A549 treated with ZK216348 at 1 μM for 4 hours (cell line): ENCODE data around the gene MRPS7. TPM values are rescaled to one million over a fixed set of nuclear protein-coding genes. Genes with fewer than 3 reads are reported as not detected.

ENCODE experiments used
- total RNA-seq: library from RNA; stranded (reverse); fragments of 200-300 nt; extraction: Qiagen RNA extraction; gene quantifications from 5 replicates; pipeline ENCODE4 v1.2.3, GENCODE V29; 2022; ENCODE audit warnings: low read depth

MRPS7 gene
- 143 to 181 TPM (median 173 TPM) in 5 replicates for total RNA-seq

GRCh38 chr17:75261336-75262111 is at the start of gene MRPS7, which contains the start of gene GGA3:
MRPS7 (plus strand) TSS chr17:75261879; CDS start chr17:75261901, 22 bp downstream.
GGA3 (minus strand) TSS chr17:75261606; CDS start chr17:75261587, 19 bp downstream.

DNA sequence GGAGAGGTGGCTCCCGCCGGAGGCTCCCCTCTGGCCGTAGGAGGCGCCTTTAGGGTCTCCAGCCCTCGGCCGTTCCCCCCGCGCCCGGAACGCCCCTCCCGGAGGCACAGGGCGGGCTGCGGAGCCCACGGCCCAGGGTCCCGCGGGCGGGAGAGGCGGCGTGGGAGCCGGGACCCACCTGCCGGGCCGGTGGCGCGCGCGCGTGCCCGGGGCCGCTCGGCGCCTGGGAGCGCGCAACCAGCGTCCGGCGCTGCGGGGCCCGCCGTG is 9.2 kb downstream of the MRPS7 start, which contains the start of gene MIF4GD:
TSS of gene MIF4GD (minus strand) at position 266 of the 267 bp plus-strand sequence. CDS start 1,036 bp downstream, outside the sequence.

DNA sequence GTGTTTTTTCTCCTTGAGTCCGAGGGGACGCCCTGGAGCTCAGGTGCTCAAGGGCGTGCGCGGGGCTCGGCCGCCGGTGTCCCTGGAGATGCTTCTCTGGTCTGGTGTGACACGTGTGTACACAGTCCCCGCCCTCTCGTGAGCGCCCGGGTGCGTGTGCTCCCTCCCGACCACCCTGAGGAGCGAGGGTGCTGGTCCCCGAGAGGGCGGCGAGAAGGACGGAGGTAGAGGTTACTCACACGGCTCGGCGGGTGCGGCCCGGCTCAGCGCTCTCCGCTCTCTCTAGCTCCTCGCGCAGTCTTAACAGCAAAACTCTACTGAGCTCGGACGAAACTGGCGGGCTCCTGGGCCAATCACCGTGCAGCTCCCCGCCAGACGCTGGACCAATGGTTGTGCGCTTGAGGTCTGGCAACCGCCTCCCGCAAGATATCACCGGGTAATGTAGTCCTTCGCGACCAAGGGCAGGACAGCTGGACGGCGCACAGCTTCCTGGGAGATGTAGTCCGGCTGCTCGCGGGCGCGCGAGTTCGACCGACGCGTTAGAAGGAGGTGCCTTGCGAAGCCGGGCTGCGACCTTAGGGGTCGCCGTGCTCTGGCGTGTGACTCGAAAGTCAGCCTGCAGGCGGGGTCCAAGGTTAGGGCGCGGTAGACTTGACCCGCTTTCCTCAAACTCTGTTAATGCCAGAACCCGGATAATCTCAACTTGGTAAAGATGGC is 27.6 kb downstream of the MRPS7 start, which contains the start of gene SLC25A19:
TSS of gene SLC25A19 (minus strand) at position 319 of the 717 bp plus-strand sequence. CDS start 2,669 bp downstream, outside the sequence.

Other genes with a start within 250 kb of the MRPS7 start
- 75.8 to 85.3 TPM (median 76.5 TPM) in 5 replicates for gene MRPL58, start 249.2 kb upstream of the MRPS7 start, total RNA-seq
- 453 to 615 TPM (median 486 TPM) in 5 replicates for gene ATP5PD, start 214.9 kb upstream of the MRPS7 start, total RNA-seq
- gene KCTD2, start 214.7 kb upstream of the MRPS7 start, total RNA-seq, result 26.4 to 33.7 TPM (median 30.7 TPM) in 5 replicates
- 16.8 to 35.9 TPM (median 29.7 TPM) in 5 replicates for gene SLC16A5, start 173.9 kb upstream of the MRPS7 start, total RNA-seq
- gene ARMC7, start 151.9 kb upstream of the MRPS7 start, total RNA-seq, result 17.4 to 21.8 TPM (median 18.7 TPM) in 5 replicates
- gene NT5C, start 130.1 kb upstream of the MRPS7 start, total RNA-seq, result 82.9 to 136 TPM (median 131 TPM) in 5 replicates
- 675 to 933 TPM (median 796 TPM) in 5 replicates for gene JPT1, start 107.4 kb upstream of the MRPS7 start, total RNA-seq
- 296 to 622 TPM (median 397 TPM) in 5 replicates for gene SUMO2, start 78.9 kb upstream of the MRPS7 start, total RNA-seq
- gene NUP85, start 56.2 kb upstream of the MRPS7 start, total RNA-seq, result 102 to 109 TPM (median 103 TPM) in 5 replicates
- 25.1 to 35.6 TPM (median 29.2 TPM) in 5 replicates for gene GGA3, start 273 bp upstream of the MRPS7 start, total RNA-seq
- 31.3 to 40.8 TPM (median 37.9 TPM) in 5 replicates for gene MIF4GD, start 9.4 kb downstream of the MRPS7 start, total RNA-seq
- 13.9 to 20.3 TPM (median 18.8 TPM) in 5 replicates for gene SLC25A19, start 27.6 kb downstream of the MRPS7 start, total RNA-seq
- gene GRB2, start 143.8 kb downstream of the MRPS7 start, total RNA-seq, result 93.8 to 101 TPM (median 94.7 TPM) in 5 replicates
- gene TMEM94, start 194.8 kb downstream of the MRPS7 start, total RNA-seq, result 27.0 to 55.8 TPM (median 51.6 TPM) in 5 replicates